ENCODE results near the gene KRCC1.

- TF ChIP-seq POLR2A (IDR thresholded peaks at IDR 0.05) (no peak), POLR2AphosphoS5 (IDR thresholded peaks at IDR 0.05) (no peak)
- TF ChIP-seq, protein P1, sequence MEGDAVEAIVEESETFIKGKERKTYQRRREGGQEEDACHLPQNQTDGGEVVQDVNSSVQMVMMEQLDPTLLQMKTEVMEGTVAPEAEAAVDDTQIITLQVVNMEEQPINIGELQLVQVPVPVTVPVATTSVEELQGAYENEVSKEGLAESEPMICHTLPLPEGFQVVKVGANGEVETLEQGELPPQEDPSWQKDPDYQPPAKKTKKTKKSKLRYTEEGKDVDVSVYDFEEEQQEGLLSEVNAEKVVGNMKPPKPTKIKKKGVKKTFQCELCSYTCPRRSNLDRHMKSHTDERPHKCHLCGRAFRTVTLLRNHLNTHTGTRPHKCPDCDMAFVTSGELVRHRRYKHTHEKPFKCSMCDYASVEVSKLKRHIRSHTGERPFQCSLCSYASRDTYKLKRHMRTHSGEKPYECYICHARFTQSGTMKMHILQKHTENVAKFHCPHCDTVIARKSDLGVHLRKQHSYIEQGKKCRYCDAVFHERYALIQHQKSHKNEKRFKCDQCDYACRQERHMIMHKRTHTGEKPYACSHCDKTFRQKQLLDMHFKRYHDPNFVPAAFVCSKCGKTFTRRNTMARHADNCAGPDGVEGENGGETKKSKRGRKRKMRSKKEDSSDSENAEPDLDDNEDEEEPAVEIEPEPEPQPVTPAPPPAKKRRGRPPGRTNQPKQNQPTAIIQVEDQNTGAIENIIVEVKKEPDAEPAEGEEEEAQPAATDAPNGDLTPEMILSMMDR (IDR thresholded peaks at IDR 0.05 in 8 of 11, conservative IDR thresholded peaks at IDR 0.05 in 3 of 11), result no peak
Measured at GRCh38 chr2:88081924-88082608, 26.5 kb upstream of the KRCC1 start.
